Measurements from ENCODE around the gene CTRB1. TPM values are rescaled to one million over a fixed set of nuclear protein-coding genes. Genes with fewer than 3 reads are reported as not detected.
"Not testable (repeated sequence)": the region's sequence is repeated elsewhere in the genome, so short reads cannot be mapped to it uniquely, and the experiment has no call there.

The CTRB1 gene
- polyA plus RNA-seq, 3 donors: 0.11 TPM; not detected in 2

GRCh38 chr16:75236736-75237397 is 18.1 kb downstream of the CTRB1 start:
- DNase-seq (ENCODE audit: extremely low read depth in 1 of 11, low read depth in 9 of 11, low spot score in 4 of 11): no peak

GRCh38 chr16:75237398-75238131 is 18.8 kb downstream of the CTRB1 start:
- DNase-seq (ENCODE audit: extremely low read depth in 1 of 11, low read depth in 9 of 11, low spot score in 4 of 11): no peak

- DNase-seq (ENCODE audit: extremely low read depth in 1 of 11, low read depth in 9 of 11, low spot score in 4 of 11): no peak
These were observed 19.5 kb downstream of the CTRB1 start for GRCh38 chr16:75238132-75238852.

DNA sequence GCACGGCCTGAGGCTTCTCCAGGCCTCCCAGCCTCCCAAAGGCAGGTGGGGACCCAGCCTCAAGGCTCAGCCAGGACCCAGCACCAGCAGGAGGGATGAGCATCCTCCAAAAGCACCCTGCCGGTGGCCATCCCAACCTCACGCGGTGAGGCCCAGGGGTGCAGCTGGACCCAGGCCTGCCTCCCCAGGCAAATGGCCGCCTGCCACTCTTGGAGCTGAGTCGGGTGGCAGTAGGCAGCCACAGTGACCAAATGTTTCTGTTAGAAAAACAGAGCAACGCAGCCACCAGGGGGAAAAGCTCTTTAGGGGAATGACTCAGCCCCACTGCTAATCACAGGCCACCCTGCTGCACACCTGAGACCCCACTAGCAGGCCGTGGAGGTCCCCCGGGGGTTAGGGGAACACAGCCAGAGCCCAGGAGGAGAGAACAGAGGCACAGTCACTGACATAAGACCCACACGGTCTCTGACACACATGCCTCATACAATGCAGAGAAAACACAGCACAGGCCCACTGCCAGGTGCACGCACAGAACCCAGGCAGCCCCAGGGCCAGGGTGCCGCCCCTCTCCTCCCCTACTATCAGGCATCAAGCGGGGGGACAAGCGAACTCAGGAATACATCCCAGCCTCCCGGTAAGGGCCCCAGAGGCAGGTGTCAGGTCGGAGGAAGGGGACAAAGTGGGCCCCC is 20.2 kb downstream of the CTRB1 start:
- DNase-seq (ENCODE audit: extremely low read depth in 1 of 11, low read depth in 9 of 11, low spot score in 4 of 11): no peak

GRCh38 chr16:75239542-75240122 is 20.8 kb downstream of the CTRB1 start:
- DNase-seq (ENCODE audit: extremely low read depth in 1 of 11, low read depth in 9 of 11, low spot score in 4 of 11): no peak

DNA sequence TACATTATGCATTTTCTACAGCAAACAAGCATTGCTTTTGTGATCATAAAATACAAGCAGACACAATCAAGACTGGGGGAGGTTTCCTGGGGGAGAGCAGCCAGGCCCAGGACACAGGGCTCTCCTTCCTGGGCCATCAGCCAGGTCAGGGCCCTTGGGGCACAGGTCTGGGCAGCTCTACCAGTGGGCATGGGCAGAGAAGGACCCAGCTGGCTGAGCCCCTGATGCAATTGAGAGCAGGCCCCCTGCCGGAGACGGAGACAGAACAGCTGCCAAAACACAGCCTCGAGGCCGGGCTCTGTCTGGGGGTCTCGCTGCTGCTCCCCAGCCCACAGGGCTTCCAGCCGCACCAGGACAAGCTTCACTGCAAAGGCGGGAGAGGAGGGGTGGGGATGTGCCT is 21.8 kb downstream of the CTRB1 start:
- not testable (repeated sequence) for DNase-seq (ENCODE audit: extremely low read depth in 1 of 11, low read depth in 9 of 11, low spot score in 4 of 11)

DNA sequence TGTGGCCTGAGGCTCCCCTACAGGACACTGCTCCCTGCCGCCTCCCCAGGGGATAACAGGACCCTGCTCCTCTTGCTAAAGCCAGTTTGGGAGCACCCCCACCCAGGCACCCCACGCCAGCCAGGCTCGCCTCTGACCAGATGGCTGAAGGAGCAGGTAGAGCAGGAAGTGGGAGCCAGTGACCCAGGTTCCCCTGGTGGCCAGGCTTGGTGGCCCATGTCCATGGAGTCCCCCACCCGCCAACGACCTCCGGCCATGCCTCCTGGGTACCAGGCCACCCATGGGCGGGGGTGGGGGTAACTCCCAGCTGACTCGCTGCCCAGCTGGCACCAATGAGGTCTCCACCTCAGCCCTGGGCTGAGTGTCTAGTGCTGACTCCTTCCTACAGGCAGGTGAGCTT is 22.6 kb downstream of the CTRB1 start:
- no peak for DNase-seq (ENCODE audit: extremely low read depth in 1 of 11, low read depth in 9 of 11, low spot score in 4 of 11)

DNA sequence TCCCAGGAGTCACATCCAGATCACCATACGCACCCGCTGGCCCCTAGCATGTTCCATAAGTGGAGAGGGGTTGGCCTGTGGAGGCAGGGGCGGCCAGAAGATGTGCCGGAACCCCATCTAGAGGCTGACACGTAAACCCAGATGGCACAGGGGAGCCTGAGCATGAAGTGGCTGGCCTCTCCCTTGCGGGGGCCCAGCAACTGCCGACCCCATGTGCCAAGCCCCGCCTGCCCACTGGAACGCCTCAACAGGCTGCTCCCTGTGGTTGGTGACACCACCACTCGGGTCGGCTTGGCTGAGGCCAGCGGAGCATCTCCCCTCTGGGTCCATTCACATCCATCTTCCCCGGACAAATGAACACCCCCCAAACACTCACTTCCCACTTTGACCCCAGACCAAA is 23.2 kb downstream of the CTRB1 start:
- DNase-seq (ENCODE audit: extremely low read depth in 1 of 11, low read depth in 9 of 11, low spot score in 4 of 11): no peak

DNA sequence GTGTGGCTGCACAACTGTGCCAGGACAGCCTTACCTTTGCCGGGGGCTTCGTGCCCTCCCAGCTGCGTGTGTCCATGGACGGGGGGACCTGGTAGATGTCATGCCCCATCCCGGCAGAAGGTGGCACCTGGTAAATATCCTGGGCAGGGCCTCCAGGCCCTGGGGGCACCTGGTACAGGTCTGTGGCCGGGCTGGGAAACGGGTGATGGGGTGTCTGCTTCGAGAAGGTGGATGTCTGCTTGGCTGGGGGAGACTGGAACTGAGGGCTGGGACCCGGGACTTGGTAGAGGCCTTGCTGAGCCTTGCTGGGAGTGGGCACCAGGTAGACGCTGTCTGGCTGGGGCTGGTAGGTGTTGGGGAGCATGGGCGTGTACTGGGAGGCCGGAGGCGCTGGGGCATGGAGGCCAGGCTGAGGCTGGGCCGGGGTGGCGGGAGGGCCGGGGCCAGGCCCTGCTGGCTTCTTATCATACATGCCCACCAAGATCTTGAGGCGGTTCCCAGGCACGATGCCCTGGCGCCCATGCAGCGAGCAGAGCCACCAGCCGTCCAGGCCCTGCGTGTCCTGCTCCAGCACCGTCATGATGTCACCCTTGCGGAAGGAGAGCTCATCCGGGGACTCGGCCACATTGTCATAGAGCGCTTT is 23.8 kb downstream of the CTRB1 start:
- not testable (repeated sequence) for DNase-seq (ENCODE audit: extremely low read depth in 1 of 11, low read depth in 9 of 11, low spot score in 4 of 11)

GRCh38 chr16:75243667-75244224 is 25.0 kb downstream of the CTRB1 start:
- no peak for DNase-seq (ENCODE audit: extremely low read depth in 1 of 11, low read depth in 9 of 11, low spot score in 4 of 11)

GRCh38 chr16:75244225-75244809 is 25.5 kb downstream of the CTRB1 start:
- no peak for DNase-seq (ENCODE audit: extremely low read depth in 1 of 11, low read depth in 9 of 11, low spot score in 4 of 11)

GRCh38 chr16:75244844-75245758 is 26.3 kb downstream of the CTRB1 start:
- DNase-seq (ENCODE audit: extremely low read depth in 1 of 11, low read depth in 9 of 11, low spot score in 4 of 11): peak in 3 of 11 donors; percentile 60 to 72 (median 66)

DNA sequence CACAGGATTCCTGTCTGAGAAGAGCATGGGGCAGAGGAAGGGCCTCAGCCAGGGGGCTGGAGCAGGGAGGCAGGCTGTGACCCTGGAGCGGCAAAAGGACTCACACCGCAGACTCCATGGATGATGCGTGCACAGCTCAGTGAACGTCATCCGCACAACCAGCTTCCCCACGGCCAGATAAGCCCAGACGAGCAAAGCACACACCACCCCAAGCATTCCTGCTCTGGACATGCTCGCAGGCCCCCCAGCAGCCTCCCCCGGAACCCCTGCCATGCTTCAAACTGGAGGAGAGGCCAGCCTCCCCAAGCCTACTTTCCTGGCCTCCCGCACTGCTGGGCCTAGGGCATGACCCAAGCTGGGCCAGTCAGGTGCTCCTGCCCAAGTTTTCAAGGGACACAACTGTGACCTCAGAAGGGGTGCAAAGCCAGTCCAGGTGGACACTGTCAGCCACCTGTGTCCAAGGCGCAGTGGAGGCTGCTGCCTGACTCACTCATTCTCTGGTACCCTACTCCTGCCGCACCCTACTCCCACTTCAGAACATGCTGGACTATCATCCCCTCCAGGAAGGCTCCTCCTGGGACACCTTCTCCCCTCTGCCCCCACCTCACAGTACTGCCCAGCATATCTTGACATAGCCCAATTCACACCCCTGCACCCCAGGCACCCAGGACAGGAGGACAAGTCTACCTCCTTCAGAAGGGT is 27.9 kb downstream of the CTRB1 start:
- DNase-seq (ENCODE audit: extremely low read depth in 1 of 11, low read depth in 9 of 11, low spot score in 4 of 11): no peak

- no peak for DNase-seq (ENCODE audit: extremely low read depth in 1 of 11, low read depth in 9 of 11, low spot score in 4 of 11)
These were observed 28.5 kb downstream of the CTRB1 start for GRCh38 chr16:75247249-75247648.

DNA sequence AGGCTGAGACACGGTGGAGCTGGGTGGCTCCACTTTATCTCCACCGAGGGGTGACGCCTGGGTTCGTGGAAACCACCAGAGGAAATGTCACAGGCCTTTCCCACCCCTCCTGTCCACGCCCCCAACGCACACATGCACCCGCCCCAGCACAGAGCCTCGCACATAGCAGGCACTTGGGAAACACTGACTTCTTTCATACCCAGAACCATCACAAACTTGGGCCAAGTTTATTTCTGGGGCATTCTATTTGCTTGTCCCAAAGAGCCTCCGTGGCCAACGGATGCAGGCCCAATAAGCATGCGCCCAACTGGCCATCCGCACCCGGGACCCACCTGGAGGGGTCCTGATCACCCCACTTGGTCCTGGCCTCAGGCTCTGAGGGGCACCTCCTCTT is 29.4 kb downstream of the CTRB1 start:
- no peak for DNase-seq (ENCODE audit: extremely low read depth in 1 of 11, low read depth in 9 of 11, low spot score in 4 of 11)

DNA sequence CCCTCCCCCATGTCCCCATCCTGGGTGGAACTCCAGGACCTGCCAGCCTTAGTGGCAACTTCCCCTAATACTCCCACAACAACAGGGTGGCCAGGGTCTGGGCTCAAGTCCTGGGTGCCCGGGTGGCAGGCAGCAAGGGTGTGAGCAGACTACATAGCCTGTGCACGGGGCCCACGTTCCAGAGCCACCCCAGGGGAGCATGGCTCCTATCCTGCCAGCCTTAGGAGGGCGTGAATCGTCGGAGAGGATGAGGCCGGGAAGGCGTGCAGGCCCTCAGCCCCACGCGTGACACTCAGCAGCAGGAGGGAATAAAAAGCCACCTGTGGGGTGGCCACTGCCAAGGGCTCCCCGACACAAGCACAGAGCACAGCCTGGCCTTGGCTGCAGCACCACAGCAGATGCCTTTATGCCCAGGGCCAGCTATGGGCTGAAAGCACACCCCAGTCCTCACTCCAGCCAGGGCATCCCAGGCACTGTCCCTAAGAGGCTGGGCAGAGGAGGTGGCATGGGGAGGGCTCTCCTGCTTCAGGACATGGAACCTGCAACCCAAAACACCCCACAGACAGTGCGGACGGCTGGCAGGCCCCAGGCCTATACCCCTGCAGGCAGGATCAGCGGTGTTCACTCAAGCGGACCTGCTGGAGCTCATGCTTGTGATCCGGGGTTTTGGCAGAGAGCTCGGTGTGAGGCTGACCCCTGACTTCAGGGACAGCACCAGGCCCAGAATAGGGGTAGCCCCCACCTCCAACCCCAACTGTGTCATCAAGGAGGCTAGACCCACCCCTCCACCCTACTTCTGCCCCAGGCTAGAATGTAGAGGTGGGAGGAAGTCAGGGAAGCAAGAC is 30.0 kb downstream of the CTRB1 start:
- no peak for DNase-seq (ENCODE audit: extremely low read depth in 1 of 11, low read depth in 9 of 11, low spot score in 4 of 11)

All from renal cortex interstitium (tissue), 11 donors.